Uterus (tissue), 2 donors: ENCODE measurements around the gene FER.
"Not testable (repeated sequence)": the region's sequence is repeated elsewhere in the genome, so short reads cannot be mapped to it uniquely, and the experiment has no call there.

Experiments
- CTCF ChIP-seq, 4 experiments: fragments of 200-600 bp in 2 of 4; fragments of 450-650 bp in 2 of 4; sonication (generic) in 2 of 4; IDR thresholded peaks; one replicate each; pipeline ENCODE4 v1.5.1; 2016 to 2019; ENCODE audit warnings: antibody characterized with exemption in 4 of 4, mild to moderate bottlenecking in 2 of 4, moderate library complexity in 1 of 4
- POLR2A ChIP-seq, 2 donors: fragments of 450-650 bp; IDR thresholded peaks; one replicate each; pipeline ENCODE4 v1.6.1; 2016; ENCODE audit warnings: antibody characterized with exemption in 2 of 2, mild to moderate bottlenecking in 1 of 2, moderate library complexity in 1 of 2

GRCh38 chr5:109171437-109172073 lies 423.9 kb downstream of the FER start:
- not testable (repeated sequence) for TF ChIP-seq CTCF, POLR2A (IDR thresholded peaks at IDR 0.05)
